ENCODE results near the gene FUNDC2.

The FUNDC2 gene

DNA sequence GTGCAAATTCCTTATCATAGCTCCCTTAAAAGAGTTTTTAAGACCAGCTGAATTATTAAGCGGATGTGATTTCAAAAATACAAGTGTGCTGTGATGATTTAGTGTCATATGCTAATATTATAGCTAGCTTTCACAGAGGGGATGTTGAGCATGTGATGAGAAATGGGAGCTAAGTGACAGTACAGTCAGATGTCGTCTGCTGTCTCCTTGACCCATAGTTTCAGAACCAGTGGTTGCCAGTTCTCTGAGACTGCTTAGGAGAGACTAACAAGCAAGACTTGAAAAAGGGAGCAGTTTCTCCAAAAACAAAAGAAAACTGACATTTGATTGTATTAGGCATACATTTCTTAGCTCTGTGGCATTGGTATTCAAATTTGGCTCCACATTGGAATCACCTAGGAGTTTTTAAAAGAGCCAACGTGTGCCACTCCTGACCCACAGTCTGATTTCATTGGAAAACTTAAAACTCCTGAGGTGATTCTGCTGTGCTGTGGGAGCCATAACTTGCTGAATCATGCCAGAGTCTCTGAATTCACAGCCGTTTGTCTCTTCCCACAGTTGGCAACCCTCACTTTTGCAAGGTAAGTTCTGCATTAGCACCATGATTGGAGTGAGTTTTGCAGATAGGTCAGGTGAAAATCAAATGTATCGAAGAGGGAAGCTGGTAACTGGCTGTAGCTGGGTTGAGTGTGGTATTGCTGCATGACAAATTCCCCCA is 20.3 kb downstream of the FUNDC2 start:
- Histone ChIP-seq H3K4me2 (ENCODE audit: low read length, poor library complexity, severe bottlenecking) (no peak overlapping the region), H4K8ac (ENCODE audit: low read length) (no peak overlapping the region), H3K14ac (ENCODE audit: low read length in 2 of 2) (no peak overlapping the region), H2BK5ac (ENCODE audit: low read depth, low read length, poor library complexity, severe bottlenecking) (no peak overlapping the region), H3K4me3 (ENCODE audit: insufficient read depth in 1 of 2, low read depth in 1 of 2, low read length in 2 of 2) (no peak overlapping the region), H3K9ac (ENCODE audit: low read length) (no peak overlapping the region), H2AFZ (ENCODE audit: low read depth, low read length) (no peak overlapping the region), H3K9me3 (ENCODE audit: control insufficient read depth, low read length) (no peaks in the 10 kb centered on the region), H3K4ac (ENCODE audit: low read depth in 1 of 2, low read length in 2 of 2) (no peak overlapping the region), H2BK120ac (ENCODE audit: low read depth, low read length) (no peak overlapping the region), H3K36me3 (ENCODE audit: control insufficient read depth in 1 of 2, insufficient read depth in 2 of 2, low read depth in 1 of 2, low read length in 2 of 2) (peaks cover 0 to 8% of the 10 kb centered on the region in 2 experiments), H3K18ac (ENCODE audit: low read depth in 1 of 2, low read length in 2 of 2) (no peak overlapping the region), H3K79me1 (replicated peaks; ENCODE audit: low read length, poor library complexity, severe bottlenecking) (peaks cover 5% of the 10 kb centered on the region), H3K27ac (ENCODE audit: low read length, poor library complexity, severe bottlenecking) (no peak overlapping the region), H3K27me3 (ENCODE audit: control insufficient read depth in 1 of 2, insufficient read depth in 1 of 2, low read length in 2 of 2) (no peaks in the 10 kb centered on the region), H2AK5ac (ENCODE audit: low read length, severe bottlenecking) (no peak overlapping the region), H3K4me1 (ENCODE audit: control insufficient read depth, insufficient read depth, low read depth, low read length) (peaks cover 2% of the 10 kb centered on the region), H2BK12ac (ENCODE audit: low read length in 2 of 2) (no peak overlapping the region), H2BK15ac (ENCODE audit: low read depth, poor library complexity, severe bottlenecking) (no peak overlapping the region), H4K91ac (ENCODE audit: low read length) (no peak overlapping the region), H3K23ac (ENCODE audit: low read length in 2 of 2) (no peak overlapping the region)
- DNase-seq: no peak
- 98% methylated on average over 4 of the region's 5 CpGs for WGBS

DNA sequence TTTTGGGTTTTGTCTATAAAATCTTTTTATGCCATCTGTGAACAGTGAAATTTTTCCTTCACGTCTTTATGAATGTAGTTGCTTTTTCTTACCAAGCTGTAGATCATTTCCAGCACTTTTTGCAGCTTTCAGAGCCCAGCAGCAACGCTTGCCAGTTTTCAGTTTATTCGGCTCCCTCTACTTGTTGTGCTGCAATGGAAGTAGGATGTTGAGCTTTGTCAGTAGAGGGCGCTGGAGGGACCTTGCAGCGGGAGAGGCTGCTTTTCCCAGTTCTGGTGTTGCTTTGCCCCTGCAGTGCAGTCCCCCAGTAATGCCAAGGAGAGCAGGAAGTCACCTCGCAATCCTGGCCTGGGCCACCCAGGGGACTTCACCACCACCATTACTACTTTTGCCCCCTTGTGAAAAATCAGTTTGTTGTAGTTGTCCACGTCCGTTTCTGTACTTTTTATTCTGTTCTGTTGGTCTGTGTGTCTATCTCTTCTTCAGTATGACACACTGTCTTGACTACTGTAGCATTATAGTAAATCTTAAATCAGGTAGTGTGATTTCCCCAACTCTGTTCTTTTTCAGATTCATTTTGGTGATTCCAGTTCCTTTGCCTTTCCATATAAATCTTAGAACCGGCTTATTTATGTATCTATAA is 22.5 kb downstream of the FUNDC2 start:
- peaks cover 3% of the 10 kb centered on the region for H3K4me1 ChIP-seq (ENCODE audit: control insufficient read depth, insufficient read depth, low read depth, low read length)
- H3K14ac ChIP-seq (ENCODE audit: low read length in 2 of 2): no peak overlapping the region
- H2BK12ac ChIP-seq (ENCODE audit: low read length in 2 of 2): no peak overlapping the region
- H3K9me3 ChIP-seq (ENCODE audit: control insufficient read depth, low read length): no peaks in the 10 kb centered on the region
- WGBS: 17% methylated on average over 2 of the region's 9 CpGs
- no peak overlapping the region for H3K18ac ChIP-seq (ENCODE audit: low read depth in 1 of 2, low read length in 2 of 2)
- no peak overlapping the region for H2BK5ac ChIP-seq (ENCODE audit: low read depth, low read length, poor library complexity, severe bottlenecking)
- no peak overlapping the region for H3K4me3 ChIP-seq (ENCODE audit: insufficient read depth in 1 of 2, low read depth in 1 of 2, low read length in 2 of 2)
- peak overlapping the region; percentile 20 for H3K9ac ChIP-seq (ENCODE audit: low read length)
- H3K4ac ChIP-seq (ENCODE audit: low read depth in 1 of 2, low read length in 2 of 2): no peak overlapping the region
- no peak overlapping the region for H3K27ac ChIP-seq (ENCODE audit: low read length, poor library complexity, severe bottlenecking)
- peaks cover 5% of the 10 kb centered on the region for H3K79me1 ChIP-seq (replicated peaks; ENCODE audit: low read length, poor library complexity, severe bottlenecking)
- no peak overlapping the region for H4K91ac ChIP-seq (ENCODE audit: low read length)
- no peak overlapping the region for H2BK120ac ChIP-seq (ENCODE audit: low read depth, low read length)
- H2AFZ ChIP-seq (ENCODE audit: low read depth, low read length): no peak overlapping the region
- no peak overlapping the region for H4K8ac ChIP-seq (ENCODE audit: low read length)
- no peak overlapping the region for H3K23ac ChIP-seq (ENCODE audit: low read length in 2 of 2)
- peak; percentile 56 for DNase-seq
- no peak overlapping the region for H2BK15ac ChIP-seq (ENCODE audit: low read depth, poor library complexity, severe bottlenecking)
- no peaks in the 10 kb centered on the region for H3K27me3 ChIP-seq (ENCODE audit: control insufficient read depth in 1 of 2, insufficient read depth in 1 of 2, low read length in 2 of 2)
- no peak overlapping the region for H3K4me2 ChIP-seq (ENCODE audit: low read length, poor library complexity, severe bottlenecking)
- H2AK5ac ChIP-seq (ENCODE audit: low read length, severe bottlenecking): no peak overlapping the region
- peaks cover 0 to 10% of the 10 kb centered on the region in 2 experiments for H3K36me3 ChIP-seq (ENCODE audit: control insufficient read depth in 1 of 2, insufficient read depth in 2 of 2, low read depth in 1 of 2, low read length in 2 of 2)

DNA sequence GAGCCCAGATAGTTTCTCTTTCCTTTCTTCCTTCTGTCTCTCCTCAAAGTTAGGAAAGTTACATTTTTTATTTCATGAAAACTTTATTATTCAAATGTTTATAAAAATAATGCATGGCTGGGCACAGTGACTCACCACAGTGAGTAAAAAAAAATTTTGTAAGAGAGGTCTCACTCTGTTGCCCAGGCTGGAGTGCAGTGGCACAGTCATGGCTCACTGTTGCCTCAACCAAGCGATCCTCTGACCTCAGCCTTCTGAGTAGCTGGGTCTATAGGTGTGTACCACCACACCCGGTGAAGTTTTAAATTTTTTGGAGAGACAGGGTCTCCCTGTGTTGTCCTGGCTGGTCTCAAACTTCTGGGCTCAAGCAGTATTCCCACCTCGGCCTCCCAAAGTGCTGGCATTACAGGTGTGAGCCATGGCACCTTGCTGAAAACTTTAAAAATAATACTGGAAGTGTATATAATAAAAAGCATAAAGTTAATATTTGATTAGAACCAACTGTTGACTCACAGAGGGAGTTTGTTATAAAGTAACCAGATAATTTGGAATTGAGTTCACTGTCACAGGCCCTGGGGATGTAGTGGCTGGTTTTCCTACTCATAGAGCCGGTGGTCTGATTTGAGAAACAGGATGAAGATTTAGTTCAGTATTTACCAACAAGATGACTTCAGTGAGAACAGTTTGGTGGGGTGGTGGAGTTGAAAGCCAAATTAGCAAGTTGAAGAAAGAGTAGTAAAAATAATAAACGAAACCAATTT is 26.3 kb downstream of the FUNDC2 start:
- Histone ChIP-seq H3K4ac (ENCODE audit: low read depth in 1 of 2, low read length in 2 of 2) (no peak overlapping the region), H3K36me3 (ENCODE audit: control insufficient read depth in 1 of 2, insufficient read depth in 2 of 2, low read depth in 1 of 2, low read length in 2 of 2) (peaks cover 3 to 19% of the 10 kb centered on the region in 2 experiments)
- WGBS: 95% methylated on average over 5 of the region's 5 CpGs

DNA sequence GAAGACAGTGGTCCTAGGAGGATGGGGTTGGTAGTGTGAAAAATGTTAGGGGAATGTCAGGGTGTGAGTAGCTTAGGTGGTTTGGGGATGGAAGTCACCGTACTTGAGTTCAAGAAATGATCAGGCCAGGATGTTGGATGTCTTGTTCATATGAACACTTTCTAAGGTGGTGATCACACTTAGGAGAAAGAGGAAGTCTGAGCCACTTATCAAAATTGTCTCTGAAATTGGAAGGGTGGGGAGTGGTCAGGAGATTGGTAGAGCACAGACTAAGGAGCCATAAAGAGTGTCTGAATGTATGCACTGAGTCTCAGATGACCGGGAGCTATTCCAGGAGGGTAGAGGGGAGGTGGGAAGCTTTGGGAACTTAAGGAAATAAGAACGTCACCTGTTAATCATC is 27.0 kb downstream of the FUNDC2 start:
- Histone ChIP-seq H3K27me3 (ENCODE audit: control insufficient read depth in 1 of 2, insufficient read depth in 1 of 2, low read length in 2 of 2) (no peaks in the 10 kb centered on the region), H4K8ac (ENCODE audit: low read length) (no peak overlapping the region), H2AFZ (ENCODE audit: low read depth, low read length) (no peak overlapping the region), H3K4me1 (ENCODE audit: control insufficient read depth, insufficient read depth, low read depth, low read length) (peaks cover 15% of the 10 kb centered on the region), H3K36me3 (ENCODE audit: control insufficient read depth in 1 of 2, insufficient read depth in 2 of 2, low read depth in 1 of 2, low read length in 2 of 2) (peaks cover 3 to 19% of the 10 kb centered on the region in 2 experiments), H3K4ac (ENCODE audit: low read depth in 1 of 2, low read length in 2 of 2) (no peak overlapping the region), H3K27ac (ENCODE audit: low read length, poor library complexity, severe bottlenecking) (peak overlapping the region; percentile 41), H3K18ac (ENCODE audit: low read depth in 1 of 2, low read length in 2 of 2) (no peak overlapping the region), H2AK5ac (ENCODE audit: low read length, severe bottlenecking) (no peak overlapping the region), H3K9me3 (ENCODE audit: control insufficient read depth, low read length) (no peaks in the 10 kb centered on the region), H3K23ac (ENCODE audit: low read length in 2 of 2) (no peak overlapping the region), H3K4me2 (ENCODE audit: low read length, poor library complexity, severe bottlenecking) (no peak overlapping the region), H3K14ac (ENCODE audit: low read length in 2 of 2) (no peak overlapping the region), H3K9ac (ENCODE audit: low read length) (no peak overlapping the region), H4K91ac (ENCODE audit: low read length) (no peak overlapping the region), H2BK120ac (ENCODE audit: low read depth, low read length) (no peak overlapping the region), H3K79me1 (replicated peaks; ENCODE audit: low read length, poor library complexity, severe bottlenecking) (peaks cover 4% of the 10 kb centered on the region), H2BK15ac (ENCODE audit: low read depth, poor library complexity, severe bottlenecking) (no peak overlapping the region), H3K4me3 (ENCODE audit: insufficient read depth in 1 of 2, low read depth in 1 of 2, low read length in 2 of 2) (no peak overlapping the region), H2BK5ac (ENCODE audit: low read depth, low read length, poor library complexity, severe bottlenecking) (no peak overlapping the region), H2BK12ac (ENCODE audit: low read length in 2 of 2) (no peak overlapping the region)
- WGBS: 99% methylated on average over 3 of the region's 3 CpGs
- DNase-seq: no peak

More for the DNA sequence above, 26.3 kb downstream of the FUNDC2 start:
- no peak overlapping the region for H4K91ac ChIP-seq (ENCODE audit: low read length)
- no peak overlapping the region for H2BK12ac ChIP-seq (ENCODE audit: low read length in 2 of 2)
- H3K79me1 ChIP-seq (replicated peaks; ENCODE audit: low read length, poor library complexity, severe bottlenecking): peaks cover 4% of the 10 kb centered on the region
- no peak overlapping the region for H3K23ac ChIP-seq (ENCODE audit: low read length in 2 of 2)
- no peak overlapping the region for H3K9ac ChIP-seq (ENCODE audit: low read length)
- no peak overlapping the region for H2BK5ac ChIP-seq (ENCODE audit: low read depth, low read length, poor library complexity, severe bottlenecking)
- H2AK5ac ChIP-seq (ENCODE audit: low read length, severe bottlenecking): no peak overlapping the region
- no peak overlapping the region for H2BK15ac ChIP-seq (ENCODE audit: low read depth, poor library complexity, severe bottlenecking)
- no peaks in the 10 kb centered on the region for H3K27me3 ChIP-seq (ENCODE audit: control insufficient read depth in 1 of 2, insufficient read depth in 1 of 2, low read length in 2 of 2)
- H3K27ac ChIP-seq (ENCODE audit: low read length, poor library complexity, severe bottlenecking): peak overlapping the region; percentile 66
- no peak overlapping the region for H2BK120ac ChIP-seq (ENCODE audit: low read depth, low read length)
- no peak overlapping the region for H3K14ac ChIP-seq (ENCODE audit: low read length in 2 of 2)
- H3K4me2 ChIP-seq (ENCODE audit: low read length, poor library complexity, severe bottlenecking): no peak overlapping the region
- no peak overlapping the region for H3K18ac ChIP-seq (ENCODE audit: low read depth in 1 of 2, low read length in 2 of 2)
- peaks cover 15% of the 10 kb centered on the region for H3K4me1 ChIP-seq (ENCODE audit: control insufficient read depth, insufficient read depth, low read depth, low read length)
- H2AFZ ChIP-seq (ENCODE audit: low read depth, low read length): no peak overlapping the region
- H3K4me3 ChIP-seq (ENCODE audit: insufficient read depth in 1 of 2, low read depth in 1 of 2, low read length in 2 of 2): no peak overlapping the region
- DNase-seq: no peak
- H4K8ac ChIP-seq (ENCODE audit: low read length): no peak overlapping the region
- no peaks in the 10 kb centered on the region for H3K9me3 ChIP-seq (ENCODE audit: control insufficient read depth, low read length)
